Endothelial cell (in vitro differentiated cells): ENCODE data around the gene ZFR. TPM values are rescaled to one million over a fixed set of nuclear protein-coding genes. Genes with fewer than 3 reads are reported as not detected.
"Not testable (repeated sequence)": the region's sequence is repeated elsewhere in the genome, so short reads cannot be mapped to it uniquely, and the experiment has no call there.

Experiments
- DNase-seq: peaks from one replicate; pipeline ENCODE4 v3.0.0; 2021; ENCODE audit warnings: low spot score
- H3K27ac Mint-ChIP-seq: one replicate; pipeline ENCODE4 v1.8.0; 2021; ENCODE audit warnings: mixed read lengths, inconsistent platforms; ENCODE audit not compliant: unreplicated experiment
- H3K27me3 Mint-ChIP-seq: one replicate; pipeline ENCODE4 v1.8.0; 2021; ENCODE audit warnings: mild to moderate bottlenecking, moderate library complexity, mixed read lengths, inconsistent platforms; ENCODE audit not compliant: unreplicated experiment
- H3K36me3 Mint-ChIP-seq: one replicate; pipeline ENCODE4 v1.8.0; 2021; ENCODE audit warnings: mild to moderate bottlenecking, low read depth, mixed read lengths, inconsistent platforms; ENCODE audit not compliant: unreplicated experiment
- H3K4me1 Mint-ChIP-seq: one replicate; pipeline ENCODE4 v1.8.0; 2021; ENCODE audit warnings: mild to moderate bottlenecking, mixed read lengths, inconsistent platforms; ENCODE audit not compliant: unreplicated experiment
- H3K4me3 Mint-ChIP-seq: one replicate; pipeline ENCODE4 v1.8.0; 2021; ENCODE audit warnings: mild to moderate bottlenecking, mixed read lengths, inconsistent platforms; ENCODE audit not compliant: unreplicated experiment
- H3K9me3 Mint-ChIP-seq: one replicate; pipeline ENCODE4 v1.8.0; 2021; ENCODE audit warnings: mixed read lengths, inconsistent platforms; ENCODE audit not compliant: unreplicated experiment
- total RNA-seq: library from RNA; stranded (reverse); fragmentation: NEBNext Ultra II Directional; extraction: Animal tissue kit (Norgen Biotek cat#: 25700); gene quantifications from one replicate; pipeline ENCODE4 v1.2.1, GENCODE V29; 2021; ENCODE audit not compliant: unreplicated experiment
- TF ChIP-seq, protein P1 (sequence below): fragments of 200-600 bp; sonication (generic); IDR thresholded peaks from one replicate; pipeline ENCODE4 v1.5.0; 2021; ENCODE audit warnings: antibody characterized with exemption; ENCODE audit not compliant: unreplicated experiment

ZFR gene
- total RNA-seq, 1 donor from 2014 or later = 72.9 TPM

DNA sequence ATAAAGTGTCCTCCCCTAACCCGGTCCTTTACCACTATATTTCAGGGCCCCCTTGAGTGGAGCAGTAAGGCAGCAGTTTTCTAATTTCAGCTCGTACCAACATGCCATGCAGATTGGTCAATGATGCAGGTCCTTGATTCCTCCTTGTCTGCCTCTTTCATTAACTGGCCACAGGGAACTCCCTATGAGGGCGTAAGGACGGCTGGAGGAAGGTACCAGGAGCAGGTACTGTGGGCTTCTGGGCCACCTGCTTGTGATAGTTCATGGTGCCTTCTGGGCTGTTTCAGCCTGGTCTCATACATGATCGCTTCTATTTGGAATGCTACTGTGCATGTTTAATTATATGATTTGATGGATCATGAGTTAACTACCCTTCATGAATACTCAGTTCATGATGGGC lies 9.4 kb upstream of the ZFR start:
- Mint-ChIP-seq H3K4me1 (peaks cover 11% of the 10 kb centered on the region), H3K36me3 (no peaks in the 10 kb centered on the region), H3K4me3 (no peak overlapping the region), H3K9me3 (no peaks in the 10 kb centered on the region), H3K27me3 (peaks cover 3% of the 10 kb centered on the region), H3K27ac (no peak overlapping the region)
- TF ChIP-seq, protein P1, sequence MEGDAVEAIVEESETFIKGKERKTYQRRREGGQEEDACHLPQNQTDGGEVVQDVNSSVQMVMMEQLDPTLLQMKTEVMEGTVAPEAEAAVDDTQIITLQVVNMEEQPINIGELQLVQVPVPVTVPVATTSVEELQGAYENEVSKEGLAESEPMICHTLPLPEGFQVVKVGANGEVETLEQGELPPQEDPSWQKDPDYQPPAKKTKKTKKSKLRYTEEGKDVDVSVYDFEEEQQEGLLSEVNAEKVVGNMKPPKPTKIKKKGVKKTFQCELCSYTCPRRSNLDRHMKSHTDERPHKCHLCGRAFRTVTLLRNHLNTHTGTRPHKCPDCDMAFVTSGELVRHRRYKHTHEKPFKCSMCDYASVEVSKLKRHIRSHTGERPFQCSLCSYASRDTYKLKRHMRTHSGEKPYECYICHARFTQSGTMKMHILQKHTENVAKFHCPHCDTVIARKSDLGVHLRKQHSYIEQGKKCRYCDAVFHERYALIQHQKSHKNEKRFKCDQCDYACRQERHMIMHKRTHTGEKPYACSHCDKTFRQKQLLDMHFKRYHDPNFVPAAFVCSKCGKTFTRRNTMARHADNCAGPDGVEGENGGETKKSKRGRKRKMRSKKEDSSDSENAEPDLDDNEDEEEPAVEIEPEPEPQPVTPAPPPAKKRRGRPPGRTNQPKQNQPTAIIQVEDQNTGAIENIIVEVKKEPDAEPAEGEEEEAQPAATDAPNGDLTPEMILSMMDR = no peak
- DNase-seq = no peak

DNA sequence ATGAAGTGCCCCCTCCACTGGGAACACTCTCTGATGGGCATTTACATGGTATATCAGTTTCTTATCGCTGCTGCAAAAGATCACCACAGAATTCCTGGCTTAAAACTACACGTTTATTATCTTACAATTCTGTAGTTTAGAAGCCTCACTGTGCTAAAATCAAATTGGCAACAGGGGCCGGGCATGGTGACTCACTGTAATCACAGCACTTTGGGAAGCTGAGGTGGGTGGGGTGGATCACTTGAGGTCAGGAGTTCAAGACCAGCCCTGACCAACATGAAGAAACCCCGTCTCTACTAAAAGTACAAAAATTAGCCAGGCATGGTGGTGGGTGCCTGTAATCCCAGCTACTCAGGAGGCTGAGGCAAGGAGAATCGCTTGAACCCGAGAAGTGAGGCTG lies 7.8 kb upstream of the ZFR start:
- H3K4me3 Mint-ChIP-seq, H3K9me3 Mint-ChIP-seq, DNase-seq, H3K27me3 Mint-ChIP-seq, H3K36me3 Mint-ChIP-seq, H3K27ac Mint-ChIP-seq: not testable (repeated sequence)
- peaks cover 11% of the 10 kb centered on the region for H3K4me1 Mint-ChIP-seq

DNA sequence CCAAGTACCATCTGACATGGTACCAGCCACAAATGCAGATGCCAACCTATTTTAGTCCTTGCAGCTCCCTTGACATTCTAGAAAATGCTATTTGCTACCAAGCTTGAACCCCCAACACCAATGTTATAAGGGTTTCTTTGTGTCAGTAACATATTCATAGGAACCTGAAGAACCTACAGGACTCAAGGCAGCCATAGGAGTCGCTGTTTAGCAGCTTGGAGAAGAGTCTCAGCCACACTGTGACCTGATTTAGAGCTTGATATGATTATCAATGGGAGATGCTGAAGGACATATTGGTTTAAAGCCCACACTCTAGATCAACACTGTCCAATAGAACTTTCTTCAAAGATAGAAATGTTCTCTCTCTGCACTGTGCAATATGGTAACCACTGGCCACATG lies 6.4 kb upstream of the ZFR start:
- no peak overlapping the region for H3K27ac Mint-ChIP-seq
- TF ChIP-seq, protein P1 = no peak
- H3K9me3 Mint-ChIP-seq = no peaks in the 10 kb centered on the region
- H3K27me3 Mint-ChIP-seq = peaks cover 3% of the 10 kb centered on the region
- DNase-seq = no peak
- H3K4me1 Mint-ChIP-seq = peaks cover 9% of the 10 kb centered on the region
- no peak overlapping the region for H3K4me3 Mint-ChIP-seq
- H3K36me3 Mint-ChIP-seq = no peaks in the 10 kb centered on the region

DNA sequence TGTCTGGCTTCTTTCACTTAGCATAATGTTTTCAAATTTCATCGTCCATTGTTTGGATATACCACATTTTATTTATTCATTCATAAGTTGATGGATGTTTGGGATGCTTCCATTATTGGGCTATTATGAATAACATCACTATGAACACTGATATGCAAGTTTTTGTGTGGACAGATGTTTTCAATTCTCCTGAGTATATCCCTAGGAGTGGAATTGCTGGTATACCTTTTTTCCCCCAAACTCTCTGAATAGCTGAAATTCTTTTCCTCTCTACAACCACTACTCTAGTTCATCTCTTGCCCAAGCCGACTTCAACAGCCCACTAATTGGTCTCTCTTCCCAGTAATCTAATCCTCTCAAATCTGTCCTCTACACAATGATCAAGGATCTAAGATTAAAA lies 4.7 kb upstream of the ZFR start:
- TF ChIP-seq, protein P1 = no peak
- Mint-ChIP-seq H3K9me3 (no peaks in the 10 kb centered on the region), H3K4me1 (peaks cover 16% of the 10 kb centered on the region), H3K27ac (no peak overlapping the region), H3K4me3 (no peak overlapping the region), H3K27me3 (peaks cover 6% of the 10 kb centered on the region), H3K36me3 (peaks cover 4% of the 10 kb centered on the region)
- DNase-seq = no peak

DNA sequence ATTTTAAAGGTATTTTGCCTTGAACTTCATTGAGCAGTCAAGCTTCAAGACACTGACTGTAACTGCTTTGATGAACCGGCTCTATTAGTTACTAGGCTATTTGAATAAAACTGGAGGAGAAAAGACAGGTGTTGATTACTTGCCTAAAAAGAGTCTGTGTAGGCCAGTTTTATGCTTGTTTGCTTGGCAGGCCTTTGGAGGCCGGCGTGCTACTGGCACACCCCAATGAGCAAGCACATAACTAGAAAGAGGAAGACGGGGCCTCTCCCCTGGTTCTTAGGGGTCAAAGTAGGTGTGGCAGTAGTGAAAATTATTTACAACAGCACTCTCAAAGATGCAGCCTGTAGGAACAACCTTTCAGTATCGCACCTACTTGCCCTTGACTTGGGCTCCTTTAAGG lies 2.1 kb upstream of the ZFR start:
- Mint-ChIP-seq H3K27ac (no peak overlapping the region), H3K4me3 (no peak overlapping the region), H3K4me1 (peaks cover 30% of the 10 kb centered on the region), H3K27me3 (peaks cover 8% of the 10 kb centered on the region), H3K9me3 (no peaks in the 10 kb centered on the region), H3K36me3 (peaks cover 4% of the 10 kb centered on the region)
- no peak for DNase-seq
- TF ChIP-seq, protein P1 = no peak
